Esophagus squamous epithelium (tissue), 5 donors: ENCODE data around the gene TMEM53. TPM values are rescaled to one million over a fixed set of nuclear protein-coding genes. Genes with fewer than 3 reads are reported as not detected.

Experiments
- DNase-seq: peaks from one replicate; lab custom pipeline; 2025; lab: John Stamatoyannopoulos, UW
- H3K27ac ChIP-seq, 4 donors: fragments of 200-600 bp; sonication (generic); one replicate each; pipeline ENCODE4 v1.5.1; 2016 to 2019; ENCODE audit warnings: mild to moderate bottlenecking in 1 of 4
- H3K27me3 ChIP-seq, 4 donors: fragments of 200-600 bp; sonication (generic); 1 replicate in 3 of 4; 2 replicates in 1 of 4; pipeline versions ENCODE4 v1.5.1 to v1.6.0; 2017 to 2021; ENCODE audit warnings: antibody characterized with exemption in 1 of 4
- H3K36me3 ChIP-seq, 3 donors: fragments of 200-600 bp; sonication (generic); one replicate each; pipeline ENCODE4 v1.5.1; 2016 to 2019
- H3K4me1 ChIP-seq, 3 donors: fragments of 200-600 bp; sonication (generic); one replicate each; pipeline ENCODE4 v1.5.1; 2017 to 2019
- H3K4me3 ChIP-seq, 4 donors: fragments of 200-600 bp; sonication (generic); 1 replicate in 3 of 4; 2 replicates in 1 of 4; pipeline ENCODE4 v1.5.1; 2016 to 2019; ENCODE audit warnings: mild to moderate bottlenecking in 2 of 4, moderate library complexity in 1 of 4
- H3K9me3 ChIP-seq, 3 donors: fragments of 200-600 bp; sonication (generic); one replicate each; pipeline ENCODE4 v1.5.1; 2016 to 2019
- POLR2A ChIP-seq, 4 donors: fragments of 450-650 bp; IDR thresholded peaks; one replicate each; pipeline ENCODE4 v1.6.1; 2017; ENCODE audit warnings: antibody characterized with exemption in 4 of 4, mild to moderate bottlenecking in 4 of 4, moderate library complexity in 3 of 4
- WGBS, 2 donors: methylation state at CpG; one replicate each; pipeline ENCODE4 v1.1.5; 2018; 5-methylcytosine and 5-hydroxymethylcytosine counted together
- intact Hi-C: fragments of 100-400 bp; cut with DNase I; formaldehyde crosslinking; loops from one replicate; pipeline ENCODE4 v1.15.0; 2022
- total RNA-seq, 4 donors: library from RNA; depleted of rRNA; stranded (reverse); fragments of >200 nt; gene quantifications; one replicate each; pipeline ENCODE4 v1.1.0, GENCODE V29; 2016
- TF ChIP-seq, protein P1 (sequence below), 6 experiments: fragments of 450-650 bp in 4 of 6; fragments of 200-600 bp in 2 of 6; sonication (generic) in 2 of 6; IDR thresholded peaks; one replicate each; pipeline ENCODE4 v1.5.1; 2016 to 2019; ENCODE audit warnings: antibody characterized with exemption in 6 of 6, mild to moderate bottlenecking in 4 of 6, moderate library complexity in 4 of 6
- donor health status: DM: yes; HTN: yes; CAD: no.

TMEM53 gene
- total RNA-seq, 4 donors from 2014 or later: 3.2 to 5.8 (median 4.0) TPM

DNA sequence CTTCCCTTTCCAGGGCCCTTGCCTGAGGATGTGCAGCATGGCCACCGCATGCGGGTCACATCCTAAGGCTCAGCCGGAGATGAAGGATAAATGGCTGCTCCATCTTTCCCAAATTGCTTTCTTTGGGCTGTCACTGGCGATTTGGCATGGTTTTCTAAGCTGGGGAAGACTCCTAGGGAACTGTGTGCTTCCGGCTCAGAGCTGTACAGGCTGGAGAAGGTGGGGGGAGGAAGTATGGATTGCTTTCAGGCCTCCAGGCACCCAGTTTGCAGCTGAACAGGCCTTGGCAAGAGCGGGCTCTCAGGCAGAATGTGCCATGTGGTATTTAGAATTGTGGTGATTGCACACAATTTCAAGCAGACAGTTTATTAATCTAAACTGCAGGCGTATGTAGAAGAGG lies 48.9 kb downstream of the TMEM53 start:
- Histone ChIP-seq H3K27me3 (no peaks in the 10 kb centered on the region), H3K4me3 (no peak overlapping the region), H3K4me1 (no peaks in the 10 kb centered on the region), H3K27ac (no peak overlapping the region), H3K36me3 (no peaks in the 10 kb centered on the region), H3K9me3 (no peaks in the 10 kb centered on the region)
- intact Hi-C loops: no loop called here
- no peak for TF ChIP-seq POLR2A (IDR thresholded peaks at IDR 0.05)
- TF ChIP-seq, protein P1, sequence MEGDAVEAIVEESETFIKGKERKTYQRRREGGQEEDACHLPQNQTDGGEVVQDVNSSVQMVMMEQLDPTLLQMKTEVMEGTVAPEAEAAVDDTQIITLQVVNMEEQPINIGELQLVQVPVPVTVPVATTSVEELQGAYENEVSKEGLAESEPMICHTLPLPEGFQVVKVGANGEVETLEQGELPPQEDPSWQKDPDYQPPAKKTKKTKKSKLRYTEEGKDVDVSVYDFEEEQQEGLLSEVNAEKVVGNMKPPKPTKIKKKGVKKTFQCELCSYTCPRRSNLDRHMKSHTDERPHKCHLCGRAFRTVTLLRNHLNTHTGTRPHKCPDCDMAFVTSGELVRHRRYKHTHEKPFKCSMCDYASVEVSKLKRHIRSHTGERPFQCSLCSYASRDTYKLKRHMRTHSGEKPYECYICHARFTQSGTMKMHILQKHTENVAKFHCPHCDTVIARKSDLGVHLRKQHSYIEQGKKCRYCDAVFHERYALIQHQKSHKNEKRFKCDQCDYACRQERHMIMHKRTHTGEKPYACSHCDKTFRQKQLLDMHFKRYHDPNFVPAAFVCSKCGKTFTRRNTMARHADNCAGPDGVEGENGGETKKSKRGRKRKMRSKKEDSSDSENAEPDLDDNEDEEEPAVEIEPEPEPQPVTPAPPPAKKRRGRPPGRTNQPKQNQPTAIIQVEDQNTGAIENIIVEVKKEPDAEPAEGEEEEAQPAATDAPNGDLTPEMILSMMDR (IDR thresholded peaks at IDR 0.05): no peak
- WGBS, 2 donors: 67 to 69% methylated on average over 1 to 5 of the region's 7 CpGs
- DNase-seq: no peak

DNA sequence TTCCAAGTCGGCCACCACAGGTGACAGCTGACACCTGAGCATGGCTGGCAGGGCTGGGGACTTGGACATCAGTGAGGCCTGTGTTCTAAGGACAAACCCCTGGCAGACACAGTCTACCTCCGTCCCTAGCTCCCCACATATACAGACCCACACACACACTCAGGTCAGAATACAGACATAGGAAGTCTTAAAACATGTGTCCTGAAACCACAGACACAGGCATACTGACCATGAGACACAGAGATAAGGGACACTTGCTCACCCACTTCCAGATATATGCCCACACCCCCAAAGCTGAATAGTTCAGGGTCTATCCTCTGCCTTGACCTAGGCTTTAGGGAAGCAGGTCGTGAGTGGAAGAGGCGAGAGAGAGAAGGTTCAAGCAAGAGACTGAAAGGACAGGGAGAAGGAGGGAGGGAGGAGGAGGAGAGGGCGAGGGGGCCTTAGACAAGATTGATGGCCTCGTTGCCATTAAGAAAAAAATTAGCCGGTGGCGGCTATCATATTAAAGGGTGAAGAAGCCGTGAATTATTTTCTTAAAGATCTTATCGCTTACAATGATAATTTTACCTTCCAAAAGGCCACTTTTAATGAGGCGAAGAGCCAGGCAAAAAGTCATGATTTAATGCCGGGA lies 49.9 kb downstream of the TMEM53 start:
- H3K27ac ChIP-seq: no peak overlapping the region
- no peaks in the 10 kb centered on the region for H3K9me3 ChIP-seq
- H3K27me3 ChIP-seq: no peaks in the 10 kb centered on the region
- DNase-seq: no peak
- no peaks in the 10 kb centered on the region for H3K36me3 ChIP-seq
- intact Hi-C loops: no loop called here
- H3K4me3 ChIP-seq: no peak overlapping the region
- TF ChIP-seq, protein P1 (IDR thresholded peaks at IDR 0.05): no peak
- TF ChIP-seq POLR2A (IDR thresholded peaks at IDR 0.05): no peak
- WGBS, 2 donors: 85 to 87% methylated on average over 10 to 11 of the region's 12 CpGs
- no peaks in the 10 kb centered on the region for H3K4me1 ChIP-seq

DNA sequence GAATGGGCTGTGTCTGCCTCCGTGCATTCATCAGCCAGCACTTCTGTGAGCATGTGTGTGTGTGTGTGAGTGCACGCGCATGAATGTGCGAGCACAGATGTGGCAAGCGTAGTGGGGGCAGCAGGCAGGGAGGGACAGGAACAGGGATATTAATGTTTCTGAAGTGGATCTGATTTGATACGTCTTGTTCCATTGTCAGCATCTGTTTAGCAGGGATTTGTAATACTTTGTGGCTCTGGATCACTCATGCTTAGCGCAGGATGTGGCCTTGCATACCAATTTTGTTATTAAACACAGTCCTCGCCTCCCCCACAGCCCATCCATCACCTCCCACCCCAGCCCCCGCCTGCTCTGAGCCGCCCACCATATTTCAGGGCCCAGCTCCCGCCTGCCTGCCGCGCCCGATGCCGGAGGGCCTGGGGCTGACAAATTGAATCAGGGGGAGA lies 52.4 kb downstream of the TMEM53 start:
- WGBS, 2 donors: 77 to 87% methylated on average over 9 to 12 of the region's 15 CpGs
- no peak for DNase-seq
- H3K27me3 ChIP-seq: peaks cover 0 to 16% (median 2%) of the 10 kb centered on the region in 4 donors
- TF ChIP-seq, protein P1 (IDR thresholded peaks at IDR 0.05): no peak
- no peak for TF ChIP-seq POLR2A (IDR thresholded peaks at IDR 0.05)
- no peak overlapping the region for H3K27ac ChIP-seq
- H3K9me3 ChIP-seq: no peaks in the 10 kb centered on the region
- H3K4me1 ChIP-seq: peaks cover 0 to 11% (median 8%) of the 10 kb centered on the region in 3 donors
- H3K4me3 ChIP-seq: no peak overlapping the region
- H3K36me3 ChIP-seq: no peaks in the 10 kb centered on the region
- intact Hi-C loops: no loop called here

DNA sequence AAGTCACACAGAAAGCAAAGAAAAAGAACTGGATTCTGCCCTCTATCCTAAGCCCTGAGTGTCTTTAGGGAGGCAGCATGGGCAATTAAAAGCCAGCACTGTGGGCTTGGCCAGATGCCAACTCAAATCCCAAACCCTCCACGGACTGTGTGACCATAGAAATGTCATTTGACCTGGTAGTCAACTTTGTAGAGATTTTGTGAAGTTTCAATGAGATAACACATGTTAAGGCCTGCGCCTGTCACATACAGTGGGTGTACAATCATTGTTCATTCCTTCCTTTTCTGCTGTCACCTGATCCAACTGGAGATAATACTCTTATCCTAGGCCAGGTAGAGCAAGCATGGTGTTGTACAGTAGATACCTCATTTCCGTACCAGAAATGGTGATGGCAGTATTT lies 54.2 kb downstream of the TMEM53 start:
- H3K9me3 ChIP-seq: no peaks in the 10 kb centered on the region
- peaks cover 0 to 15% (median 9%) of the 10 kb centered on the region in 3 donors for H3K4me1 ChIP-seq
- no peaks in the 10 kb centered on the region for H3K36me3 ChIP-seq
- no peak for DNase-seq
- H3K27me3 ChIP-seq: peaks cover 0 to 31% (median 2%) of the 10 kb centered on the region in 4 donors
- no peak overlapping the region for H3K4me3 ChIP-seq
- no peak for TF ChIP-seq POLR2A (IDR thresholded peaks at IDR 0.05)
- TF ChIP-seq, protein P1 (IDR thresholded peaks at IDR 0.05): no peak
- intact Hi-C loops: no loop called here
- WGBS, 2 donors: 45 to 76% methylated on average over 3 of the region's 3 CpGs
- peak overlapping the region in 2 of 4 donors; percentile 50 to 58 for H3K27ac ChIP-seq

DNA sequence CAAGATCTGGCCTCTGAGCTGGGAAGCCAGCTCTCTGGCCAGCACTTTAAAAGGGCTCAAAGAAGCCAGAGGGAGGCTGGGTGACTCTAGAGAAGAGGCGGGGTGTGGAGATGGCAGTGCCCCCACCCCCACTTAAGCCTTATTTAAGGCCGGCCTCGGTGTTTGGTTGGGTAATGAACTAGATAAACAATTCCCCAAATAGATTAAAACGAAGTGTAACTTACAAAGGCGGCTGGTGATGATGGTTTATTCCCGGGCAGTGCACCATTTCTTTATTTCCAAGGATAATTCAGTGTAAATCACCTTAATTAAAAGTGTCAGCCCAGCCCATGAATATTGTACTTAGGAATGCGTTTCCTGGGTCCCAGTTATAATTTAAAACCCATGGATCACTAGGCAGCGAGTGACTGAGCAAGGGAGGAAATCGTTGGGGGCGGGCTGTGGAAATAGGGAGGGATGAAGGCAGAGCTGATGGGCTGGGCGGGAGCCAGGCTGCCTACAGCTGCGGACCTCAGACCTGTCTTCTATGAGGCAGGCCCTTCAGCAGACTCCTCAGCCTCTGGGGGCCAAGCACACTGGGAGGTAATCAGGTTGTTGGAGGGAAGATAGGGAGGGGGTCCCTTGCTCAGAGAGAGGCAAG lies 54.9 kb downstream of the TMEM53 start:
- intact Hi-C loops: no loop called here
- 66 to 71% methylated on average over 12 of the region's 12 CpGs for WGBS, 2 donors
- peaks cover 0 to 31% (median 2%) of the 10 kb centered on the region in 4 donors for H3K27me3 ChIP-seq

More for the DNA sequence above, 54.9 kb downstream of the TMEM53 start:
- Histone ChIP-seq H3K36me3 (no peaks in the 10 kb centered on the region), H3K4me1 (peaks cover 0 to 15% (median 9%) of the 10 kb centered on the region in 3 donors), H3K4me3 (no peak overlapping the region), H3K27ac (peak overlapping the region in 3 of 4 donors; percentile 8 to 58 (median 50)), H3K9me3 (no peaks in the 10 kb centered on the region)
- DNase-seq: no peak
- TF ChIP-seq POLR2A (IDR thresholded peaks at IDR 0.05): no peak
- TF ChIP-seq, protein P1 (IDR thresholded peaks at IDR 0.05): no peak
